DND-41 (cell line): ENCODE data around the gene PCNX1.

Source experiments
- ATAC-seq: fragments of 200-7000 bp; cut with Tn5 transposase; 3 replicates; pipeline ENCODE4 v1.9.1; 2021; ENCODE audit warnings: low read depth; ENCODE audit not compliant: insufficient read depth
- DNase-seq: peaks from one replicate; pipeline ENCODE4 v3.0.0-alpha.2; 2020
- H2AFZ ChIP-seq: 2 replicates; pipeline ENCODE4 v1.6.0; 2012; ENCODE audit warnings: low read depth, low read length
- H3K27ac ChIP-seq: 2 replicates; pipeline ENCODE4 v1.5.1; 2012; ENCODE audit warnings: low read length, inconsistent platforms
- H3K27me3 ChIP-seq: fragments of 200-600 bp; sonication (generic); 2 replicates; pipeline ENCODE4 v1.6.0; 2012; ENCODE audit warnings: low read length, mild to moderate bottlenecking, inconsistent platforms; ENCODE audit not compliant: insufficient read depth, poor library complexity
- H3K36me3 ChIP-seq: 2 replicates; pipeline ENCODE4 v1.5.1; 2012; ENCODE audit warnings: low read length, inconsistent platforms; ENCODE audit not compliant: insufficient read depth
- H3K4me1 ChIP-seq: 2 replicates; pipeline ENCODE4 v1.5.1; 2012; ENCODE audit warnings: mild to moderate bottlenecking, low read length; ENCODE audit not compliant: insufficient read depth
- H3K4me2 ChIP-seq: 2 replicates; pipeline ENCODE4 v1.6.0; 2012; ENCODE audit warnings: mild to moderate bottlenecking, moderate library complexity, low read length, inconsistent platforms; ENCODE audit not compliant: insufficient read depth
- H3K4me3 ChIP-seq, 2 experiments: fragments of 200-600 bp in 1 of 2; shearing (Covaris generic) in 1 of 2; 2 replicates each; pipeline ENCODE4 v1.5.1; 2012 to 2016; ENCODE audit warnings: inconsistent platforms in 2 of 2, low read length in 2 of 2, mild to moderate bottlenecking in 2 of 2, low read depth in 1 of 2, moderate library complexity in 1 of 2
- H3K79me2 ChIP-seq: 2 replicates; pipeline ENCODE4 v1.6.0; 2012; ENCODE audit warnings: low read length, inconsistent platforms; ENCODE audit not compliant: insufficient read depth
- H3K9ac ChIP-seq: 2 replicates; pipeline ENCODE4 v1.6.0; 2012; ENCODE audit warnings: low read depth, mild to moderate bottlenecking, inconsistent platforms, low read length, moderate library complexity
- H3K9me3 ChIP-seq: 2 replicates; pipeline ENCODE4 v1.5.1; 2012; ENCODE audit warnings: low read length, moderate library complexity, mild to moderate bottlenecking, inconsistent platforms; ENCODE audit not compliant: insufficient read depth, severe bottlenecking
- H4K20me1 ChIP-seq: 2 replicates; pipeline ENCODE4 v1.6.0; 2012; ENCODE audit warnings: low read length; ENCODE audit not compliant: insufficient read depth
- CTCF ChIP-seq: IDR thresholded peaks from 2 replicates; pipeline ENCODE4 v1.5.1; 2012; ENCODE audit warnings: borderline replicate concordance, low read length, moderate library complexity, mild to moderate bottlenecking; ENCODE audit not compliant: poor library complexity, severe bottlenecking; ENCODE audit errors: extremely low read depth
- EZH2 ChIP-seq: IDR thresholded peaks from 3 replicates; pipeline ENCODE4 v1.6.1; 2012; ENCODE audit warnings: borderline replicate concordance, low read depth, mild to moderate bottlenecking, moderate library complexity, low read length, inconsistent platforms; ENCODE audit not compliant: severe bottlenecking

Gene PCNX1

GRCh38 chr14:71108398-71109119 is 201.3 kb downstream of the PCNX1 start:
- H3K9ac ChIP-seq = no peak overlapping the region
- no peak overlapping the region for H3K27ac ChIP-seq
- no peaks in the 10 kb centered on the region for H3K4me1 ChIP-seq
- no peaks in the 10 kb centered on the region for H4K20me1 ChIP-seq
- no peak overlapping the region for H3K4me3 ChIP-seq
- ATAC-seq = no peak
- peaks cover 63% of the 10 kb centered on the region for H3K36me3 ChIP-seq
- H3K27me3 ChIP-seq = no peaks in the 10 kb centered on the region
- no peaks in the 10 kb centered on the region for H3K9me3 ChIP-seq
- DNase-seq = no peak
- H3K79me2 ChIP-seq = no peaks in the 10 kb centered on the region
- no peak overlapping the region for H2AFZ ChIP-seq
- no peak overlapping the region for H3K4me2 ChIP-seq
- TF ChIP-seq CTCF (no peak), EZH2 (no peak)

- peaks cover 33% of the 10 kb centered on the region for H3K36me3 ChIP-seq
Observed at GRCh38 chr14:71113376-71113775, 206.1 kb downstream of the PCNX1 start.

GRCh38 chr14:71114565-71114964 is 207.3 kb downstream of the PCNX1 start:
- Histone ChIP-seq H3K36me3 (peaks cover 21% of the 10 kb centered on the region; the same call in 1 of the 2 replicates), H3K4me2 (no peak overlapping the region), H2AFZ (no peak overlapping the region), H3K27me3 (no peaks in the 10 kb centered on the region), H4K20me1 (no peaks in the 10 kb centered on the region), H3K4me3 (no peak overlapping the region), H3K9ac (no peak overlapping the region), H3K4me1 (no peaks in the 10 kb centered on the region), H3K79me2 (no peaks in the 10 kb centered on the region), H3K27ac (no peak overlapping the region), H3K9me3 (no peaks in the 10 kb centered on the region)
- no peak for ATAC-seq
- DNase-seq = no peak
- TF ChIP-seq EZH2 = no peak
- TF ChIP-seq CTCF = no peak

More at GRCh38 chr14:71113376-71113775, 206.1 kb downstream of the PCNX1 start:
- Histone ChIP-seq H3K9me3 (no peaks in the 10 kb centered on the region), H3K4me1 (no peaks in the 10 kb centered on the region), H2AFZ (no peak overlapping the region), H3K4me3 (no peak overlapping the region), H3K27me3 (no peaks in the 10 kb centered on the region), H3K9ac (no peak overlapping the region), H3K4me2 (no peak overlapping the region), H3K27ac (no peak overlapping the region), H3K79me2 (no peaks in the 10 kb centered on the region), H4K20me1 (no peaks in the 10 kb centered on the region)
- ATAC-seq = no peak
- DNase-seq = no peak
- TF ChIP-seq CTCF = no peak
- TF ChIP-seq EZH2 = no peak

- H3K4me1 ChIP-seq = no peaks in the 10 kb centered on the region
Observed at GRCh38 chr14:71115306-71115705, 208.0 kb downstream of the PCNX1 start.

More at GRCh38 chr14:71115306-71115705, 208.0 kb downstream of the PCNX1 start:
- H3K4me3 ChIP-seq = no peak overlapping the region
- ATAC-seq (no peak), DNase-seq (no peak)
- H3K9me3 ChIP-seq = no peaks in the 10 kb centered on the region
- H3K79me2 ChIP-seq = no peaks in the 10 kb centered on the region
- H3K9ac ChIP-seq = no peak overlapping the region
- H2AFZ ChIP-seq = no peak overlapping the region
- peaks cover 15% of the 10 kb centered on the region; the same call in 1 of the 2 replicates for H3K36me3 ChIP-seq
- H4K20me1 ChIP-seq = no peaks in the 10 kb centered on the region
- H3K4me2 ChIP-seq = no peak overlapping the region
- no peak overlapping the region for H3K27ac ChIP-seq
- no peaks in the 10 kb centered on the region for H3K27me3 ChIP-seq
- TF ChIP-seq EZH2 (no peak), CTCF (no peak)
